Spleen (tissue), 11 donors: ENCODE results near the gene ABLIM3. TPM values are rescaled to one million over a fixed set of nuclear protein-coding genes. Genes with fewer than 3 reads are reported as not detected.

Experiments
- DNase-seq: peaks from one replicate; pipeline ENCODE4 v3.0.0-alpha.2; 2020
- H3K27ac ChIP-seq, 8 donors: fragments of 200-600 bp; sonication (generic) in 7 of 8; 1 replicate in 4 of 8; 2 replicates in 4 of 8; pipeline versions ENCODE4 v1.5.0 to v1.8.0; 2016 to 2021; ENCODE audit warnings: inconsistent platforms in 4 of 8, mild to moderate bottlenecking in 4 of 8, moderate library complexity in 1 of 8
- H3K27me3 ChIP-seq, 7 donors: fragments of 200-600 bp; sonication (generic) in 6 of 7; replicated peaks in 1 of 7; 1 replicate in 4 of 7; 2 replicates in 3 of 7; pipeline versions ENCODE4 v1.5.0 to v1.8.0; 2016 to 2021; ENCODE audit warnings: inconsistent platforms in 3 of 7, mild to moderate bottlenecking in 1 of 7
- H3K36me3 ChIP-seq, 6 donors: fragments of 200-600 bp; sonication (generic) in 5 of 6; 1 replicate in 4 of 6; 2 replicates in 2 of 6; pipeline versions ENCODE4 v1.5.0 to v1.8.0; 2016 to 2021; ENCODE audit warnings: inconsistent platforms in 2 of 6
- H3K4me1 ChIP-seq, 6 donors: fragments of 200-600 bp; sonication (generic) in 5 of 6; 1 replicate in 3 of 6; 2 replicates in 3 of 6; pipeline versions ENCODE4 v1.5.0 to v1.8.0; 2016 to 2021; ENCODE audit warnings: inconsistent platforms in 3 of 6
- H3K4me3 ChIP-seq, 8 donors: fragments of 200-600 bp; sonication (generic) in 7 of 8; 1 replicate in 4 of 8; 2 replicates in 4 of 8; pipeline versions ENCODE4 v1.5.0 to v1.8.0; 2016 to 2021; ENCODE audit warnings: inconsistent platforms in 4 of 8, mild to moderate bottlenecking in 4 of 8, moderate library complexity in 2 of 8
- H3K9me3 ChIP-seq, 8 donors: fragments of 200-600 bp; sonication (generic) in 7 of 8; 1 replicate in 4 of 8; 2 replicates in 4 of 8; pipeline versions ENCODE4 v1.5.0 to v1.8.0; 2016 to 2021; ENCODE audit warnings: inconsistent platforms in 4 of 8
- CTCF ChIP-seq, 11 experiments: fragments of 200-600 bp in 7 of 11; fragments of 450-650 bp in 4 of 11; sonication (generic) in 4 of 11; IDR thresholded peaks in 8 of 11; conservative IDR thresholded peaks in 3 of 11; 1 replicate in 7 of 11; 2 replicates in 4 of 11; pipeline versions ENCODE4 v1.4.0 to v1.8.0; 2016 to 2021; ENCODE audit warnings: antibody characterized with exemption in 11 of 11, inconsistent platforms in 4 of 11, mild to moderate bottlenecking in 1 of 11
- POLR2A ChIP-seq, 3 donors: fragments of 450-650 bp; IDR thresholded peaks; one replicate each; pipeline ENCODE4 v1.5.1; 2017; ENCODE audit warnings: antibody characterized with exemption in 3 of 3, mild to moderate bottlenecking in 1 of 3
- POLR2AphosphoS5 ChIP-seq, 3 donors: sonication (generic); formaldehyde crosslinking; IDR thresholded peaks; one replicate each; pipeline ENCODE4 v1.5.1; 2017; ENCODE audit warnings: antibody characterized with exemption in 3 of 3
- WGBS, 5 donors: extraction: QIAGEN DNeasy Blood & Tissue Kit in 3 of 5; methylation state at CpG; one replicate each; pipeline versions ENCODE4 v1.1.5 to v1.1.7; 2013 to 2018; 5-methylcytosine and 5-hydroxymethylcytosine counted together
- intact Hi-C: fragments of 100-400 bp; cut with DNase I; formaldehyde crosslinking; loops from one replicate; pipeline ENCODE4 v1.15.0; 2023; ENCODE audit warnings: low total_unique reads
- polyA plus RNA-seq, 3 donors: library from polyadenylated mRNA; stranded (reverse); fragments of 200-250 nt; gene quantifications; one replicate each; pipeline ENCODE4 v1.2.1, GENCODE V29; 2013
- total RNA-seq, 7 donors: library from RNA; depleted of rRNA in 3 of 7; stranded (reverse); fragments of >200 nt in 3 of 7; fragmentation: NEBNext Ultra II Directional in 4 of 7; extraction: Animal tissue kit (Norgen Biotek cat#: 25700) in 4 of 7; gene quantifications; one replicate each; pipeline versions ENCODE4 v1.1.0 to v1.2.1, GENCODE V29; 2016 to 2021
- donor health status: healthy with polysubstance abuse.
- donor health status: DM: no; HTN: no; CAD: no; lungs with moderate emphysema.
- donor health status: DM: no; HTN: no; CAD: no.
- donor health status: Bipolar disorder and iron deficiency.
- donor health status: healthy.
- donor health status: DM: no; HTN: no; CAD: no.
- donor health status: DM: yes; HTN: yes; CAD: no.

ABLIM3 gene
- total and polyA plus RNA-seq, 10 donors = 3.3 to 32.9 (median 13.6) TPM

- H3K4me1 ChIP-seq = peaks cover 0 to 28% (median 15%) of the 10 kb centered on the region in 6 donors
- H3K27ac ChIP-seq = no peak overlapping the region
- no peak for DNase-seq
- H3K27me3 ChIP-seq = no peaks in the 10 kb centered on the region
- no peaks in the 10 kb centered on the region for H3K36me3 ChIP-seq
- H3K4me3 ChIP-seq = no peak overlapping the region
- H3K9me3 ChIP-seq = no peaks in the 10 kb centered on the region
- TF ChIP-seq CTCF (IDR thresholded peaks at IDR 0.05 in 8 of 11, conservative IDR thresholded peaks at IDR 0.05 in 3 of 11) = no peak
- no peak for TF ChIP-seq POLR2AphosphoS5 (IDR thresholded peaks at IDR 0.05)
- no peak for TF ChIP-seq POLR2A (IDR thresholded peaks at IDR 0.05)
- WGBS, 5 donors = 74 to 95% (median 87%) methylated on average over 4 of the region's 4 CpGs
- intact Hi-C loops = no loop called here
Measured at GRCh38 chr5:149156435-149157083, 15.3 kb downstream of the ABLIM3 start.

- peaks cover 0 to 22% (median 12%) of the 10 kb centered on the region in 6 donors for H3K4me1 ChIP-seq
- H3K27ac ChIP-seq = no peak overlapping the region
- no peak for DNase-seq
- H3K36me3 ChIP-seq = no peaks in the 10 kb centered on the region
- no peak overlapping the region for H3K4me3 ChIP-seq
- H3K27me3 ChIP-seq = no peaks in the 10 kb centered on the region
- 71 to 87% (median 81%) methylated on average over 2 of the region's 2 CpGs for WGBS, 5 donors
- no peak for TF ChIP-seq POLR2A (IDR thresholded peaks at IDR 0.05)
- TF ChIP-seq CTCF (IDR thresholded peaks at IDR 0.05 in 8 of 11, conservative IDR thresholded peaks at IDR 0.05 in 3 of 11) = no peak
- TF ChIP-seq POLR2AphosphoS5 (IDR thresholded peaks at IDR 0.05) = no peak
- intact Hi-C loops = no loop called here
- no peaks in the 10 kb centered on the region for H3K9me3 ChIP-seq
Measured at GRCh38 chr5:149157330-149157729, 16.0 kb downstream of the ABLIM3 start.

GRCh38 chr5:149160291-149160787, 19.0 kb downstream of the ABLIM3 start:
- Histone ChIP-seq H3K27ac (no peak overlapping the region), H3K9me3 (no peaks in the 10 kb centered on the region), H3K36me3 (no peaks in the 10 kb centered on the region), H3K4me3 (no peak overlapping the region), H3K4me1 (no peaks in the 10 kb centered on the region), H3K27me3 (no peaks in the 10 kb centered on the region)
- 61 to 86% (median 71%) methylated on average over 3 of the region's 3 CpGs for WGBS, 5 donors
- intact Hi-C loops = no loop called here
- no peak for DNase-seq
- TF ChIP-seq POLR2AphosphoS5 (IDR thresholded peaks at IDR 0.05) (no peak), POLR2A (IDR thresholded peaks at IDR 0.05) (no peak), CTCF (IDR thresholded peaks at IDR 0.05 in 8 of 11, conservative IDR thresholded peaks at IDR 0.05 in 3 of 11) (no peak)

GRCh38 chr5:149161026-149161687, 19.9 kb downstream of the ABLIM3 start:
- TF ChIP-seq POLR2AphosphoS5 (IDR thresholded peaks at IDR 0.05) (no peak), CTCF (IDR thresholded peaks at IDR 0.05 in 8 of 11, conservative IDR thresholded peaks at IDR 0.05 in 3 of 11) (no peak), POLR2A (IDR thresholded peaks at IDR 0.05) (no peak)
- Histone ChIP-seq H3K27me3 (no peaks in the 10 kb centered on the region), H3K9me3 (no peaks in the 10 kb centered on the region), H3K4me1 (no peaks in the 10 kb centered on the region), H3K4me3 (no peak overlapping the region), H3K27ac (no peak overlapping the region), H3K36me3 (no peaks in the 10 kb centered on the region)
- intact Hi-C loops = no loop called here
- WGBS, 5 donors = 78 to 90% (median 84%) methylated on average over 9 of the region's 9 CpGs
- DNase-seq = no peak
